GM18517 (cell line): ENCODE measurements around the gene TMEM239.
"Not testable (repeated sequence)": the region's sequence is repeated elsewhere in the genome, so short reads cannot be mapped to it uniquely, and the experiment has no call there.

Experiments
- ATAC-seq: cut with Tn5 transposase; IDR thresholded peaks from one replicate; pipeline ENCODE4 v1.9.1; 2021; ENCODE audit warnings: mild to moderate bottlenecking, moderate library complexity; ENCODE audit not compliant: unreplicated experiment

TMEM239 gene

GRCh38 chr20:2816030-2816582 is at the start of gene TMEM239:
Gene TMEM239, plus strand, starts transcription at chr20:2816364. Its CDS starts 191 bp downstream, at chr20:2816555.
- no peak for ATAC-seq

- ATAC-seq = no peak
Observed at GRCh38 chr20:2767768-2768631, 48.2 kb upstream of the TMEM239 start.

- no peak for ATAC-seq
Observed at GRCh38 chr20:2768632-2769015, 47.5 kb upstream of the TMEM239 start.

GRCh38 chr20:2770091-2770490 is 46.1 kb upstream of the TMEM239 start:
- not testable (repeated sequence) for ATAC-seq

GRCh38 chr20:2771631-2772080 is 44.5 kb upstream of the TMEM239 start:
- no peak for ATAC-seq

GRCh38 chr20:2773812-2774211 is 42.4 kb upstream of the TMEM239 start:
- ATAC-seq = no peak

GRCh38 chr20:2775139-2775538 is 41.0 kb upstream of the TMEM239 start:
- ATAC-seq = no peak

- ATAC-seq = no peak
Observed at GRCh38 chr20:2778602-2779321, 37.4 kb upstream of the TMEM239 start.

GRCh38 chr20:2780948-2781347 is 35.2 kb upstream of the TMEM239 start:
- no peak for ATAC-seq

GRCh38 chr20:2783908-2784566 is 32.1 kb upstream of the TMEM239 start:
- no peak for ATAC-seq

- ATAC-seq = no peak
Observed at GRCh38 chr20:2793471-2793870, 22.7 kb upstream of the TMEM239 start.

GRCh38 chr20:2794202-2794748 is 21.9 kb upstream of the TMEM239 start:
- ATAC-seq = no peak

- no peak for ATAC-seq
Observed at GRCh38 chr20:2794866-2795447, 21.2 kb upstream of the TMEM239 start.

- no peak for ATAC-seq
Observed at GRCh38 chr20:2795451-2795850, 20.7 kb upstream of the TMEM239 start.

GRCh38 chr20:2796011-2796660 is 20.0 kb upstream of the TMEM239 start:
- no peak for ATAC-seq

GRCh38 chr20:2797136-2797983 is 18.8 kb upstream of the TMEM239 start:
- ATAC-seq = no peak

GRCh38 chr20:2798095-2798805 is 17.9 kb upstream of the TMEM239 start:
- ATAC-seq = no peak

- ATAC-seq = no peak
Observed at GRCh38 chr20:2798814-2799213, 17.4 kb upstream of the TMEM239 start.
